ENCODE results near the gene OR9Q1.

DNA sequence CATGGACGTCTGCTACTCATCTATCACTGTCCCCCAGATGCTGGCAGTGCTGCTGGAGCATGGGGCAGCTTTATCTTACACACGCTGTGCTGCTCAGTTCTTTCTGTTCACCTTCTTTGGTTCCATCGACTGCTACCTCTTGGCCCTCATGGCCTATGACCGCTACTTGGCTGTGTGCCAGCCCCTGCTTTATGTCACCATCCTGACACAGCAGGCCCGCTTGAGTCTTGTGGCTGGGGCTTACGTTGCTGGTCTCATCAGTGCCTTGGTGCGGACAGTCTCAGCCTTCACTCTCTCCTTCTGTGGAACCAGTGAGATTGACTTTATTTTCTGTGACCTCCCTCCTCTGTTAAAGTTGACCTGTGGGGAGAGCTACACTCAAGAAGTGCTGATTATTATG, 156.0 kb downstream of the OR9Q1 start:
- TF ChIP-seq, protein P1, sequence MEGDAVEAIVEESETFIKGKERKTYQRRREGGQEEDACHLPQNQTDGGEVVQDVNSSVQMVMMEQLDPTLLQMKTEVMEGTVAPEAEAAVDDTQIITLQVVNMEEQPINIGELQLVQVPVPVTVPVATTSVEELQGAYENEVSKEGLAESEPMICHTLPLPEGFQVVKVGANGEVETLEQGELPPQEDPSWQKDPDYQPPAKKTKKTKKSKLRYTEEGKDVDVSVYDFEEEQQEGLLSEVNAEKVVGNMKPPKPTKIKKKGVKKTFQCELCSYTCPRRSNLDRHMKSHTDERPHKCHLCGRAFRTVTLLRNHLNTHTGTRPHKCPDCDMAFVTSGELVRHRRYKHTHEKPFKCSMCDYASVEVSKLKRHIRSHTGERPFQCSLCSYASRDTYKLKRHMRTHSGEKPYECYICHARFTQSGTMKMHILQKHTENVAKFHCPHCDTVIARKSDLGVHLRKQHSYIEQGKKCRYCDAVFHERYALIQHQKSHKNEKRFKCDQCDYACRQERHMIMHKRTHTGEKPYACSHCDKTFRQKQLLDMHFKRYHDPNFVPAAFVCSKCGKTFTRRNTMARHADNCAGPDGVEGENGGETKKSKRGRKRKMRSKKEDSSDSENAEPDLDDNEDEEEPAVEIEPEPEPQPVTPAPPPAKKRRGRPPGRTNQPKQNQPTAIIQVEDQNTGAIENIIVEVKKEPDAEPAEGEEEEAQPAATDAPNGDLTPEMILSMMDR (IDR thresholded peaks at IDR 0.05) = no peak
- TF ChIP-seq POLR2A (IDR thresholded peaks at IDR 0.05) = no peak

All from esophagus squamous epithelium (tissue), 4 donors.